Right lobe of liver (tissue), 4 donors: ENCODE measurements around the gene TTR.

Source experiments
- POLR2A ChIP-seq: fragments of 450-650 bp; IDR thresholded peaks from one replicate; pipeline ENCODE4 v1.6.1; 2017; ENCODE audit warnings: antibody characterized with exemption, mild to moderate bottlenecking
- TF ChIP-seq, protein P1 (sequence below), 4 donors: fragments of 200-600 bp in 3 of 4; fragments of 450-650 bp in 1 of 4; IDR thresholded peaks; one replicate each; pipeline versions ENCODE4 v1.5.1 to v1.8.0; 2016 to 2022; ENCODE audit warnings: antibody characterized with exemption in 4 of 4, mild to moderate bottlenecking in 2 of 4
- donor health status: DM: no; HTN: no; CAD: no.
- donor health status: DM: no; HTN: no; CAD: no.
- donor health status: DM: no; HTN: yes; CAD: no.

DNA sequence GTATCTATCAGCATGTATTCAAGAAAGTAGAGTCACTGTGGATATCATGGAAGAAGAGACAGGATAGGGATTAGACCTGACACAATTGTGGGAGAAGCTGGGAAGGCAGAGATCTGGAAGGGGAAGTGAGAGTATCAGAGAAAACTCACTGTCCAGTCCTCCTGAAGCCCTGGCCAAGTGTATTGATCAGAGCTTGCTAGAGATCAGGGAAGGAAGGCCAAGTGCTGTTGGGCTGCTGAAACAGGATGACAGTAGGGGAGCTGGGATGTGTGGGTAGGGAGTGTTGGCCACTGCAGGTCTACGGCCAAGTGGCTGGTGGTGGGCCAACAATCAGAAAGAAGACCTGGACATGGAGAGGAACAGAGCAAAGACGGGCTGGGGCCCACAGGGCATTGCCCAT, 26.3 kb upstream of the TTR start:
- TF ChIP-seq, protein P1, sequence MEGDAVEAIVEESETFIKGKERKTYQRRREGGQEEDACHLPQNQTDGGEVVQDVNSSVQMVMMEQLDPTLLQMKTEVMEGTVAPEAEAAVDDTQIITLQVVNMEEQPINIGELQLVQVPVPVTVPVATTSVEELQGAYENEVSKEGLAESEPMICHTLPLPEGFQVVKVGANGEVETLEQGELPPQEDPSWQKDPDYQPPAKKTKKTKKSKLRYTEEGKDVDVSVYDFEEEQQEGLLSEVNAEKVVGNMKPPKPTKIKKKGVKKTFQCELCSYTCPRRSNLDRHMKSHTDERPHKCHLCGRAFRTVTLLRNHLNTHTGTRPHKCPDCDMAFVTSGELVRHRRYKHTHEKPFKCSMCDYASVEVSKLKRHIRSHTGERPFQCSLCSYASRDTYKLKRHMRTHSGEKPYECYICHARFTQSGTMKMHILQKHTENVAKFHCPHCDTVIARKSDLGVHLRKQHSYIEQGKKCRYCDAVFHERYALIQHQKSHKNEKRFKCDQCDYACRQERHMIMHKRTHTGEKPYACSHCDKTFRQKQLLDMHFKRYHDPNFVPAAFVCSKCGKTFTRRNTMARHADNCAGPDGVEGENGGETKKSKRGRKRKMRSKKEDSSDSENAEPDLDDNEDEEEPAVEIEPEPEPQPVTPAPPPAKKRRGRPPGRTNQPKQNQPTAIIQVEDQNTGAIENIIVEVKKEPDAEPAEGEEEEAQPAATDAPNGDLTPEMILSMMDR (IDR thresholded peaks at IDR 0.05): no peak
- no peak for TF ChIP-seq POLR2A
